ENCODE measurements around the gene SETD1B. TPM values are rescaled to one million over a fixed set of nuclear protein-coding genes. Genes with fewer than 3 reads are reported as not detected.

Gene SETD1B
- polyA plus RNA-seq, 1 donor from 2014 or later: 2.6 TPM

GRCh38 chr12:121775501-121775900 lies 28.3 kb upstream of the SETD1B start:
- no peaks in the 10 kb centered on the region for H3K36me3 ChIP-seq (ENCODE audit: insufficient read depth, low read length)
- no peaks in the 10 kb centered on the region for H4K20me1 ChIP-seq (ENCODE audit: insufficient read depth)
- H2AFZ ChIP-seq (ENCODE audit: low read depth, low read length): no peak overlapping the region
- no peaks in the 10 kb centered on the region for H3K9me2 ChIP-seq (ENCODE audit: insufficient read depth, low read length)
- H3K4me2 ChIP-seq (ENCODE audit: low read length): no peak overlapping the region
- no peak for TF ChIP-seq TAF1 (IDR thresholded peaks at IDR 0.05; ENCODE audit: low read depth)
- TF ChIP-seq EP300 (conservative IDR thresholded peaks at IDR 0.05; ENCODE audit: poor library complexity, severe bottlenecking): no peak
- TF ChIP-seq, protein P1, sequence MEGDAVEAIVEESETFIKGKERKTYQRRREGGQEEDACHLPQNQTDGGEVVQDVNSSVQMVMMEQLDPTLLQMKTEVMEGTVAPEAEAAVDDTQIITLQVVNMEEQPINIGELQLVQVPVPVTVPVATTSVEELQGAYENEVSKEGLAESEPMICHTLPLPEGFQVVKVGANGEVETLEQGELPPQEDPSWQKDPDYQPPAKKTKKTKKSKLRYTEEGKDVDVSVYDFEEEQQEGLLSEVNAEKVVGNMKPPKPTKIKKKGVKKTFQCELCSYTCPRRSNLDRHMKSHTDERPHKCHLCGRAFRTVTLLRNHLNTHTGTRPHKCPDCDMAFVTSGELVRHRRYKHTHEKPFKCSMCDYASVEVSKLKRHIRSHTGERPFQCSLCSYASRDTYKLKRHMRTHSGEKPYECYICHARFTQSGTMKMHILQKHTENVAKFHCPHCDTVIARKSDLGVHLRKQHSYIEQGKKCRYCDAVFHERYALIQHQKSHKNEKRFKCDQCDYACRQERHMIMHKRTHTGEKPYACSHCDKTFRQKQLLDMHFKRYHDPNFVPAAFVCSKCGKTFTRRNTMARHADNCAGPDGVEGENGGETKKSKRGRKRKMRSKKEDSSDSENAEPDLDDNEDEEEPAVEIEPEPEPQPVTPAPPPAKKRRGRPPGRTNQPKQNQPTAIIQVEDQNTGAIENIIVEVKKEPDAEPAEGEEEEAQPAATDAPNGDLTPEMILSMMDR (IDR thresholded peaks at IDR 0.05; ENCODE audit: poor library complexity, severe bottlenecking): no peak
- TF ChIP-seq MXI1 (conservative IDR thresholded peaks at IDR 0.05; ENCODE audit: poor library complexity, severe bottlenecking): no peak
- TF ChIP-seq POLR2AphosphoS5 (IDR thresholded peaks at IDR 0.05): no peak
- TF ChIP-seq REST (IDR thresholded peaks at IDR 0.05; ENCODE audit: borderline replicate concordance): no peak
- no peak for TF ChIP-seq SMC3 (conservative IDR thresholded peaks at IDR 0.05; ENCODE audit: poor library complexity)
- no peak for TF ChIP-seq EZH2 (IDR thresholded peaks at IDR 0.05; ENCODE audit: borderline replicate concordance, insufficient read depth, low read length, poor library complexity, severe bottlenecking)
- no peak for TF ChIP-seq RAD21 (conservative IDR thresholded peaks at IDR 0.05)
- no peaks in the 10 kb centered on the region for H3F3A ChIP-seq (ENCODE audit: insufficient read depth, low read length, poor library complexity, severe bottlenecking)
- no peak overlapping the region for H3K4me3 ChIP-seq (ENCODE audit: low read length)
- no peak overlapping the region for H3K9ac ChIP-seq (ENCODE audit: low read length)
- no peaks in the 10 kb centered on the region for H3K9me3 ChIP-seq (ENCODE audit: low read length)
- no peaks in the 10 kb centered on the region for H3K27me3 ChIP-seq (ENCODE audit: insufficient read depth, low read depth, low read length)
- H3K27ac ChIP-seq (ENCODE audit: low read length): no peak overlapping the region
- no peaks in the 10 kb centered on the region for H3K79me2 ChIP-seq (replicated peaks; ENCODE audit: insufficient read depth, low read length)

GRCh38 chr12:121776190-121777098 lies 27.4 kb upstream of the SETD1B start:
- TF ChIP-seq, protein P1 (IDR thresholded peaks at IDR 0.05; ENCODE audit: poor library complexity, severe bottlenecking): peak; percentile 55
- TF ChIP-seq SMC3 (conservative IDR thresholded peaks at IDR 0.05; ENCODE audit: poor library complexity) (peak; percentile 52), POLR2AphosphoS5 (IDR thresholded peaks at IDR 0.05) (no peak), RAD21 (conservative IDR thresholded peaks at IDR 0.05) (peak; percentile 16)
- no peak overlapping the region for H3K4me2 ChIP-seq (ENCODE audit: low read length)

More at GRCh38 chr12:121776190-121777098, 27.4 kb upstream of the SETD1B start:
- Histone ChIP-seq H3K79me2 (replicated peaks; ENCODE audit: insufficient read depth, low read length) (no peaks in the 10 kb centered on the region), H3K27ac (ENCODE audit: low read length) (no peak overlapping the region), H3K36me3 (ENCODE audit: insufficient read depth, low read length) (no peaks in the 10 kb centered on the region), H3K4me3 (ENCODE audit: low read length) (no peak overlapping the region), H3F3A (ENCODE audit: insufficient read depth, low read length, poor library complexity, severe bottlenecking) (no peaks in the 10 kb centered on the region), H3K9ac (ENCODE audit: low read length) (no peak overlapping the region), H3K9me3 (ENCODE audit: low read length) (no peaks in the 10 kb centered on the region), H3K27me3 (ENCODE audit: insufficient read depth, low read depth, low read length) (no peaks in the 10 kb centered on the region), H3K9me2 (ENCODE audit: insufficient read depth, low read length) (no peaks in the 10 kb centered on the region), H4K20me1 (ENCODE audit: insufficient read depth) (no peaks in the 10 kb centered on the region), H2AFZ (ENCODE audit: low read depth, low read length) (no peak overlapping the region)

Measured in neural cell (in vitro differentiated cells).